NCI-H345 (cell line): ENCODE measurements around the gene IER5L.
"Not testable (repeated sequence)": the region's sequence is repeated elsewhere in the genome, so short reads cannot be mapped to it uniquely, and the experiment has no call there.

ENCODE experiments used
- DNase-seq: peaks from one replicate; lab custom pipeline; 2025; lab: John Stamatoyannopoulos, UW

IER5L gene

DNA sequence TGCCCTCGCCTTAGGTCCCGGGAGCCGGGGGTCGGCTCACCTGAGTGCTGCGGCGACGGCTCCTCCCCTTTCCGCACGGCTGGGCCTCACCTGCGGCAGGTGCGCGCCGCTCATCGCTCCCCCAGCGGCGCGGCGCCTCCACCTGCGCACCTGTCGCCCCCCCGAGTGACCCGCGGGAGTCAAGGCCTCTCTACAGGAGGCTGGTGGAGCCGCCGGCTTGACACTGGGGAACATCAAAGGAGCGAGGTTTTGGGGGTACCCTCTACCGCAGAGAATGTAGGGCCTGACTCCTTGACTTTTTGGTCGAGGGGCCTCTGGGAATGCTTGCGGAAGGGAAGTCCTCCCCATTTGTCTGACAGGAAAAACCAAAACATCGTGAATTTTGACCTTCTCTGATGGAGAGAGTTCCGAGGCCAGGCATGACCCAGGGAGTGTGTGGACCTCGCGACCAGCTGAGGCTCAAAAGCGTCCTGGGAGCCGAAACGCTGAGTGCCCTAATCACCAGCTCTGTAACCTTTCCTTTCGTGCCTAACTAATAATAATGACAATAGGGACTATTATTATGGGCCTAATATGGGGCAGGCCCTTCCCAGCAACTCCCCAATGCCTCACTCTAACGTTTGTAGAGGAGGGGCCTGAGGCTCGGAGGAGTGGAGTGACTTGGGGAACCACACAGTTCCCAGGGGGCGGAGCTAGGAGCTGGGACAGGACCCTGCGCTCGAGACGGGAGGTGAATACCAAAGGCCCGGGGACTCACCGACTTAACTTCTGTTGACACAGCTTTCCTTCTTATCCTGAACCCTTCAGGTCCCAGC lies 714 bp upstream of the IER5L start:
- no peak for DNase-seq

DNA sequence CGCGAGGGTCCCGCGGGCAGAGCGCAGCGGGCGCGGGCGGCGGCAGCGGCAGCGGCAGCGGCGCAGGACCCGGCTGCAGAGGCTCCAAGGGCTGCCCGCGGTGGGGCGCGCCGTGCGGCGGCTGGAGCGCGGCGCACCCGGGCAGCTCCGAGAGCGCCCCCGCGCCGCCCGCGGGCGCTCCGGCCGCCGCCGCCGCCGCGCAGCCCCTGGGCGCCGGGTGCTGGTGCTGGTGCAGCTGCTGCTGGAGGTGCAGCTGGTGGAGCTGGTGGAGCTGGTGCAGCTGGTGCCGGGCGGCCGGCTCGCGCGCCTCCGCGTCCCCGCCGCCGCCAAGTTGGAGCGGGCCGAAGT lies 644 bp downstream of the IER5L start:
- peak; percentile 54 for DNase-seq

GRCh38 chr9:129176701-129177442 lies 1.2 kb downstream of the IER5L start:
- peak; percentile 33 for DNase-seq

DNA sequence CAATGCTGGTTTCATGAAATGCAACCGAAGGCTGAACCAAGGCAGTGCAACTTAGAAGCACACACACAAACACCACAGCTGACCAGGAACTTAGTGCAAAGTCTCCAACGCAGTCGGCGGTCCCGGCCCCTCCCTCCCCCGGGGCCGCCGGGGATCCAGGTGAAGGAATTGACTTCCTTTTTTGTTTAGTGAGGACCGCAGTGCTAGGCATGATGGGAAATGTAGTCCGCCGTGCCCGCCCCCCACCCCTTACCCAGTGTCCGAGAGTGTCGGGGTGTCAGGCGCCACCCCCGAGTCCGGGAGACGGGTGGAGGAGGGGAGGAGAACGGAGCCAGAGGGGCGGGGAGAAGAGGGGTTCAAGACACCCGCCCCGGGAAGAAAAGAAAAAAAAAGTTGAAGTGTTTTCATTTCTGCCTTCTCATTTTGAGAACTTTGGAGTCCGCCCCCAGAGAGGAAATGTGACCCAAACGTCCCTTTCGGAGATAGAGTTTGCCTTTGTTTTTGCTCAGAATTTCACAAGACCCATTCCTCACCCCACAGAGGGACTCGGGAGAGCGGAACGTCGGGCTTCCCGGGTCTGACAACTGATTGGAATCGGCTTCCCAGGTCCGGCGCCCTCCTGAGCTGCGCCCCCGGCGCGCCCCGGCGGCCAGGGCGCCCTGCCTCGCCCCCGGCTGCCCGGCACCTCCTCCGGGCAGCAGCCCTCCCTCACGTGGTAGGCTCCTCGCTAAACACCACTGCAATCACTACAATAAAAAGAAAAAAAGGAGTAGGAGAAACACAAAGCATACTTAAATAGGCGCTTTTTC lies 2.0 kb downstream of the IER5L start:
- peak; percentile 76 for DNase-seq

DNA sequence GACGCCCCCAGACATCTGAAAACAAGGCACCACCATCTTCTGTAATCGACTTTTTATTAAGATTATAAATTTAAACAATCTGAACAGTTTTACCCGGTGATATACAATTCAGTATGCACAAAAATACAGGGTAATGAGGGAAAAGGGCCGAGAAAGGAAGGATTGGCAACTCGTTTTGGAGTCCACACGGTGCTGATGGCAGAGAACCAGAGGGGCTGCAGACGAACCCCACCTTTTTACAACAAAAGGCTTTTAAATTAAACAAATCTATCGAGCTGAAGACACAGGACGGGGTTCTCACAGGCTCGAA lies 2.6 kb downstream of the IER5L start:
- no peak for DNase-seq

DNA sequence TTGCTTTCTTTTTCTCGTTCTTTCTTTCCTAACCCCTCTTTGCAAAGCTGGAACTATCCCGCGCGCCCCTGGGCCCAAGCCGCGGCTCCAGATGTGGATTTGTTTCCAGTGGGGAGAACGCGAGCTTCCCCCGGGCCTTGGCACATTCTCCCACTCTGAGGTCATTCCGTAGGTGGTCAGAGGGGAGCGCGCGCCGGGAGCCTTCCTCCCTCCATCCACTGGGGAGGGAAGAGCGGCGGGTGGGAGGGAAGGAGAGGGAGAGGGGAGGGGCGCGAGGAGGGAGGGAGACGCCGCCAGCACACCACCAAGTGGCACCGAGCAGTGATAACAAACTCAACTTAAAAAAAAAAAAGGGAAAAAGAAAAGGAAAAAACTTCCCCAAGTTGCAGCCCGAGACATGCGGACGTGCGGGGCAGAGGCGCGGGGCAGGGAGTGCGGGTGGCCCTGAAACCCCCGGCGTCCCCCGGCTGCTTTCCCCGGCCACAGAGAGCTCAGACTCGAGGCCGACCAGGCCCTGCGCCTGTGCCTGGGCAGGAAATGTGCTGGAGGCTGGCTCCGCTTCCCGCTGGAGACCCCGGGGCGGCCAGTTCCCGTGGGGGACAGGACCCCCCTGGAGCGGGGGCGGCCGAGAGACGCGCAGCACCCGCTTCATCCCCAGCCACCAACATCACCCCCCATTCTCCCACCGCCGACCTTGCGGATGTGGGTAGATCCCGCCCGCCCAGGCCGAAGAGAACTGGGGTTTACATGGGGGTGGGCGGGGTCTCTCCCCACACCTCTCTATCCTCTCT lies 3.1 kb downstream of the IER5L start:
- DNase-seq = peak; percentile 26

DNA sequence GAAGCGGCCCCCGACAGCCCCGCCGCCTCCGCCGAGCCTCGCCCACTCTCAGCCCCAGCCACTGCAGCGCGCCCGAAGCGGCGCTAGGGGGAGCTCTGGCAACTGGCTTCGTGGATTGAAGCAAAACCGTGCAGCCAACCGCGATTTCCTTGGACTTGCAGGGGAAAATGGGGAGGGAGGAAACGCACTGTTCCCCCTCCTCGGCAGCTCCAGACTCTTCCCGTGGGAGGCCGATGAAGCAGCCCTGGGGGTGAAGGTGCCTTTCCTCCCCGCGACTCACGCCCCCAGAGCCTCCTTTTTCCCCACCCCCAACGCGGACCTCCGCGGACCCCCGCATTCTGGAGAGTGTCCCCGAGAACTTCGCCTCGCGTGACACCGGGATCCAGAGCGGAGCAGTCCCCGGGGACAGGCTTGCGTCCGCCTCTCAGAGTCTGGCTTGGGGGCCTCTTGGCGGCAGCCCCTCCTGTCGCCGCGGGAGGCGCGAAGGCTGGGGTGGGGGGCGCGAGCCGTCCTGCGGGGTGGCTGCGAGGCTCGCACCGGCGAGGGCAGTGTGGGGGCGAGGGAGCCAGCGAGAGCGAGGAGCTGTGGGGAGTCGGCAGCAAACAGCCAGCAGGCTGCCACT lies 3.8 kb downstream of the IER5L start:
- DNase-seq = peak; percentile 86

DNA sequence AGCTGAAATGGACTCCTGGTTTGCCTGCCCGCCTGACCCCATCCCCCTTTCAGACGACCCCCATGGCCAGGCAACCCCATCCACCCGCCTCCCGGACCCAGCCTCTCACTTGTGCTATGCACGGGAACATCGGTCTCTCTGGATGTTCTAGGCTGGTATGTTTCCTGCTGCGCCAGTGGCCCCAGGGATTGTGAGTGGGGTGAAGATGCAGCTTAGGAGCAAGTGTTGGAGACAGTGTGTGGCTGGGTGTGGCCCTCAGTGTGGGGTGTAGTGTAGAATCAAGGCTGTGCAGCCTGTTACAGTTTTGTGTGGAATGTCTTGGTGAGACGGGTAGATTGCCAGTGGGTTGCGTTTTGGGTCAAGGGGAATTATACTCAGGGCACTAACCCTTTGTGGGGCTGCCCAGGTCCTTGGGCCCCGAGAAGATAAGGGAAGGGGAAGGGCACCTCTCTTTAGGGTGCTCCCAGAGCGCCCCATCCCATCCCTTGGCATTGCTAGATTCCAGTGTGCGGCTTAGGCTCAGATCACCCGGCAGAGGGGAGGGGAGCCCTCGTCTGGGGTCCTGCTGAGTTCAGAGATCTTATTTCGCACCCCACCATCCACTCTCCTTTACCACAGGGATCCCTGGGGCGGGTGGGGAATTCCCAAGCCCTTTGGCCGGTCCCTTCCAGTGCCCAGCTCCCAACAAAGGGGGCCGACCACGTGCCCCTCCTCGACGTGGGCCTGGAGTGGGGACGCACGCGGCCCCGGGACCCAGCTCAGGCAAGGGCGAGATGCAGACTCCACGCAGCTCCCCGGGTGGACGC lies 4.6 kb downstream of the IER5L start:
- DNase-seq = no peak

GRCh38 chr9:129172816-129173215 lies 5.2 kb downstream of the IER5L start:
- DNase-seq = no peak

- DNase-seq = no peak
These were observed 5.9 kb downstream of the IER5L start for GRCh38 chr9:129171993-129172751.

- no peak for DNase-seq
These were observed 7.8 kb downstream of the IER5L start for GRCh38 chr9:129170229-129170628.

- DNase-seq = peak; percentile 54
These were observed 11.2 kb downstream of the IER5L start for GRCh38 chr9:129166623-129167557.

- DNase-seq = no peak
These were observed 12.9 kb downstream of the IER5L start for GRCh38 chr9:129165198-129165597.

DNA sequence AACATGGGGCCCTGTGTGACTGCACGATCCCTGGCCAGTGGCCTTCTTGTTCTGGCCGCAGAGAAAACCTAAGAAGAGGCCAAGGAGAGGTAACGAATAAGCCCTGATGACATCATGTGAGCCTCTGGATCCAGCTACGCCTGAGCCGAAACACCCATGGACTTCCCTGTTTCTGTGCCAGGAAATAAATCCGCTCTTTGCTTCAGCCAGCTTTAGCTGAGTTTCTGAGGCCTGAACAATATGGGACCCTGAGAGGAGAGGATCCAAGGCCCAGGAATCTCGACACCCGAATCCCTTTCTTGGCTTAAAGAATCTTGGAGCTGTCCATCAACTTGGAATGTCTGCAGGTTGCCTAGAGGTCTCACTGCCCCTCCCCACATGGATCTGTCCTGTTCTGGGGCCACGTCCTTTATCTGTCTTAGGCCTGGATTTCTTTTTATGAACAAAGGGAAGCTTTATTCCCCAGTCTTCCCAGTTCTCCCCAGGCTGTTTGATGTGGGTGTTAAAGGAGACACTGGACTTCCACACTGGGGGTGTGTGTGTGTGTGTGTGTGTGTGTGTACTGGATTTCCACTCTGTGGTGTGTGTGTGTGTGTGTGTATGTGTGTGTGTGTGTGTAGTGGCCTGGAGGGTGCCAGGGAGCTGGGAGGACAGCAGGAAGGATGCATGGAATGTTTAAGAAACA lies 13.7 kb downstream of the IER5L start:
- DNase-seq = no peak

- DNase-seq = no peak
These were observed 14.3 kb downstream of the IER5L start for GRCh38 chr9:129163753-129164152.

DNA sequence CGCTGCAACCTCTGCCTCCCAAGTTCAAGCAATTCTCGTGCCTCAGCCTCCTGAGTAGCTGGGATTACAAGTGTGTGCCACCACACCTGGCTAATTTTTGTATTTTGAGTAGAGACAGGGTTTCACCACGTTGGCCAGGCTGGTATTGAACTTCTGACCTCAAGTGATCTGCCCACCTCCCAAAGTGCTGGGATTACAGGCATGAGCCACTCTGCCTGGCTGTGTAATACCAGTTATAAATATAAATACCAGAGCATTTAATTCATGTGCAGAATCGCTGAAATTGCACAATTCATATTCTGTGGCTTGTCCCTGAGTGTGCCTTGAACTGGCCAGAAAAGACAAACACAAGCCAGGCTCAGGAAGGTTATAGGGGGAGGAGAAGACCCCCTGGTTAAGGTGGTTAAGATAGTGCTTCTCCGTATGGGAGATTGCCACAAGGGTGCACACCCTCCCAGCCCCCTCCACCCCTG lies 14.8 kb downstream of the IER5L start:
- DNase-seq = not testable (repeated sequence)

DNA sequence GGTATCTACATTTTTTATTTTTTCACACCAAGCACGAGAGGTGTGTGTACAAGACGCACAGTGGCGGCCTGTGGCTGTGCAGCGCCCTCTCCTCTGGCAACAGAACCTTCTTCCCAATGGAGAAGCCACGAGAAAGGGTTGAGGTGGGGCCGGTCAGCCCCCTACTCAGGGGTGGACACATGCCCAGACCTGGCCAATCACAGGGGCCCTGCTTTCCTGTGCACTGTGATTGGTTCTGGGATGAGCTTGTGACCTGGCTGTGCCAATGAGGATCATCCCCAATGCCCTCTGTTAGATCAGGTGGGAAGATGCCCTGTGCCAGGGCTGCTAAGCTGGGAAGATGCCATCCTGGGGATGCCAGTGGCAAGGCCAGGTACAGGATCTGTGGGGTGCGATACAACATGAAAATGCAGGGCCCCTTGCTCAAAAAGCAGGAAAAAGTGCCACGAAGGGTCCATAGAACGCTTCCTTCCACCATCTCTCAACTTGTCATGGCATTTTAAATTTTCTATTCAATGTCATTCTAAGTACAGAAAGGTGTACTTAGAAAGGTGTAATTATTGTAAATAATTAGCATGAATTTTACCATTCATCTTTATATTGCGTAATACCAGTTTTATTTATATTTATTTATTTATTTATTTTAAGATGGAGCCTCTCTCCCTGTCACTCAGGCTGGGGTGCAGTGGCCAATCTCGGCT lies 15.4 kb downstream of the IER5L start:
- no peak for DNase-seq

- no peak for DNase-seq
These were observed 16.6 kb downstream of the IER5L start for GRCh38 chr9:129161534-129161837.
